Measurements from ENCODE around the gene DNAH2. TPM values are rescaled to one million over a fixed set of nuclear protein-coding genes. Genes with fewer than 3 reads are reported as not detected.

The DNAH2 gene
- polyA plus RNA-seq, 1 donor, result 0.52 TPM

DNA sequence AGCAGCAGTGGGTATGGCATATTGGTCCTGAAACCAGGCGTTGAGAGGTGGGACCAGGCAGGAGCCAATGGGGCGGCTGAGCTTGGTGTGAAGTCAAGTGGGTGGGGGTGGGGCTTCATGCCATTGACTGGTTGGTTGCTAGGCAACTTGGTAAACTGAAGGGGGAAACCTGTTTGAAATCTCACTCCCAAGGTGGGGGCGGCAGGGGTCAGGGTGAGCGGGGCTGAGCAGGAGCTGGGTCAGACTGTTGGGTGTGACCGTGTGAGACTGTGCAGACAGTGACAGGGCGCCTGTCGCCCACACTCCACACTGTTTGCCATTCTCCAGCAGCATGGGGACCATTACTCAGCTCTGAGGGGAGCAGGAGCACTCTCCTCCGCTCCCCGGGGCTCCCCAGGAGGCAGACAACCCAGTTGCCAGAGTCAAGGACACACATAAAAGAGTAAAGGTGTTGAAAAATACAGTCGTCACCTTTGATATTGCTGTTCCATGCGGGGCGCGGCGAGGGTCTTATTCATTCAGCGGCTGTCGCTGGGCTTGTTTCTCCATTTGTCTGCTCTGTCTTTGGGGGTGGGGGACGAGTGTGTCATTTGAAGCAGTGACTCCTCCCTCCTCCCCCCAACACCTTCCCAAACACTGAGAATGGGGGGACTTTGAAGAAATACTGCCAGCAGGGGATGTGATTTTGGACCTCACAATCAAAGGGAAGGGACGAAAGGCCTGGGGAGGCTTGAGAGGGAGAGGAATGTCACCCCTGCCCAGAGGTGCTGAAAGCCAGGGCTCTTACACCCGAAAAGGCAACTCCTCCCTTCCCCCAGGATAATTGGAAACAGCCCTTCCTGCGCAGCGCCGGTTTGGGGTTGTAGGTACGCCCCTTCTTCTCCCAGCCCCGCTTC lies 13.7 kb upstream of the DNAH2 start:
- DNase-seq, result peak; percentile 89

DNA sequence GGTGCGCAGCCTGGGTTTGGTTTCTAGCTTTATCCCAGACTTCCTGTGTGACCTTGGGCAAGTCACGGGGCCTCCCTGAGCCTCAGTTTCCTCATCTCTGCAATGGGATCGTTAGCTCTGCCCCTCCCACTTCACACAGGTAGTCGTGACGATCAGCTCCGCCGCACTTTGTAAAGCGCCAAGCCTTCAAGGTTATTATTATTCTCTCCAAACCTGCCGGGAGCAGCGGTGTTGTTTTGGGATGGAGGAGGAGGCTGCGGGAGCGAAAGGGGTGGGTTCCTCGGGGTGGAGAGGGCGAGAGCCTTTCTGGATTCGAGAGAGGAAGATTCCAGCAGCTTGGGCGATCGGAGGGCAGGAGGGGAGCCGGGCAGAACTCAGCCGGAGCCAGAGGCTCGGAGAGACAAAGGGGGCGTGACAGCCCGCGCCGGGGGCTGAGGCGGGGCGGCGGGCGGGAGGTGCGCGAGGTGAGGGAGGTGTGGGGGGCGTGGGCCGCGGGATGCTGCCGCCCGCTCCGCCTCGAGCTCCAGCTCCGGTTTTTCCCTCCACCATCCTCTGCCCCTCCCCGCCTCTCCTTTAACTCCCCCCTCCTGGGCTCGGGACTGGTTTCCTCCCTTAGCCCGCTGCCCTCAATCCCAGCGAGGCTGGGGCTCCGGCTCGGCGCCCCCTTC lies 12.8 kb upstream of the DNAH2 start, which contains the start of gene EFNB3:
EFNB3 (plus strand) TSS at position 602 of the 668 bp plus-strand sequence. CDS start 397 bp downstream, outside the sequence.
- DNase-seq, result peak; percentile 70

DNA sequence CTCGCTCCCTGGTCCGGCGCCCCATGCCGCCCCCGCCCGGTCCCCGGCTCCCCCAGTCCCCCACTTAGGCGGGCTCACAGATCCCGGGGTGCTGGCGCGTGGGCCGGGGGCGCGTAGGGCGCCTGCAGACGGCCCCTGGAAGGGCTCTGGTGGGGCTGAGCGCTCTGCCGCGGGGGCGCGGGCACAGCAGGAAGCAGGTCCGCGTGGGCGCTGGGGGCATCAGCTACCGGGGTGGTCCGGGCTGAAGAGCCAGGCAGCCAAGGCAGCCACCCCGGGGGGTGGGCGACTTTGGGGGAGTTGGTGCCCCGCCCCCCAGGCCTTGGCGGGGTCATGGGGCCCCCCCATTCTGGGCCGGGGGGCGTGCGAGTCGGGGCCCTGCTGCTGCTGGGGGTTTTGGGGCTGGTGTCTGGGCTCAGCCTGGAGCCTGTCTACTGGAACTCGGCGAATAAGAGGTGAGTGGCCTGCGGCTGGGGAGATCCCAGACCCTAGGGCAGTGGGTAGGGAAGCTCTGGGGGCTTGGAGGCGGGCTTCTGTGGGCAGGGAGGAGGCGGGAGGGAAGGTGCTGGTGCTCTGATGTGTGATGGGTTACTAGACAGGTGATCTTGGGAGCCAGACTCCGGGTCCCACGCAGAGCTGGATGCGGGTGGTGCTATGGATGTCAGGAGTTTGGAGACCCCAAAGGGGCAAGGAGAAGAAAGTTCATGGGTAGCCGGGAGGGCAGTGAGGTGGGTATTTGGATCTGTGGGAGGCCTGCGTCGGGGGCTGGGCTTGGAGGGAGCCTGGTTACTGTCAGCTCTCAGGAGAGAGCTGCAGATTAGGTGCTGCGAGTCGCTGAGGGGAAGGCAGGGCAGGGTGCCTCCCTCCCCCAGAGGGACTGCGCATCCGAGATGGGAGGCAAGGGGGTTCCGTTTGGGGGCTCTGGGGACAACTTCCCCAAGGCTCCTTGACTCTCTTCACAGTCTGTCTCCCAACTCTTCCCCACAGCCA lies 12.0 kb upstream of the DNAH2 start:
- peak; percentile 18 for DNase-seq

DNA sequence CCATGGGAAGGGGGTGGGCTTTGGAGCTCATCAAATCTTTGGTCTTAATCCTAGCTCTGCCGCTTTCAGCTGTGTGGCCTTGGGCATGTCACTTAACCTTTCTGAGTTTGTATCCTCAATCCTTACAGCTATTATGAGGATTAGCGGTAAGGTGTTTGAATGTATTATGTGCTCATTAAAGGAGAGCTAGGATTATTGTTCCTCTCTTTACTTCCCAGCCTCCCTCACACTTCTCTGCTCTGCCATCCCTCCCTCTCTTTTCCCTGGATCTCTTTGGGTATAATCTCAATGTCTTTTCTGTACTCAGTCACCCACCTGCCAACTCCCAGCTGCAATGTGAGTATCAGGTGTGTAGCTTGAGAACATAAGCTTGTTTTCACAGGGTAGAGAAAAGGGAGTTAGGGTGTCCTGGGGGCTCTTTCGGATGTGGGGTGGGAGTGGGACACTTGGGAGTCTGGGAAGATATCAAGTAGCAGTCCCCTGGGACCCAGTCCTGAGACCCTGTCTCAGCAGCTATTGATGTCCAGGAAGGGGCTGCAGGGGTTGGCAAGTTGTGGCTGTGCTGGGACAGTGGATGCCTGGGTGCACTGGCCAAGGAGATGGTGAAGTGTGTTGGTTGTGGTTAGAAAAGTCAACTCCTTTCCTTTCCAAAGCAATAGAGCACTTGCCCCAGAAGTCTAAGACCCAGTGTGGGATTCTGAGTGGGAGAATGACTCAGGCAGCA lies 10.8 kb upstream of the DNAH2 start:
- DNase-seq, result no peak

DNA sequence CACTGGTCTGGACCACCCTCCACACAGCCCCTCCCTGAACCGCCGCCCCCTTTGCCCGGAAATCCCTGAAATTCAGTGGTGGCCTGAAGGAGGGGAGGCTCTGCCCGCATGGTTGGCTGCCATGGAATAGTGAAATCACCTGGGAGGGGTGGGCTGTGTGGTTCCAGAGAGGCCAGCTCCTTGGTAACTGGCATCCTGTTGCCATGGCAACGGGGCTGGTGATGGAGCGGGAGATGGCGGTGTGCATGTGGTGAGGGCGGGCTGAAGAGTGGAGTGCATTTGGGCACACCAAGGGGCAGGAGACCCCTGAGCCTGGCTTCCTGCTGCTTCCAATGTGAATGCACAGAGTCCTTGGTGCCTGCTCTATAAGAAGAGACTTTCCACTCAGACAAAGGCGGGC lies 10.1 kb upstream of the DNAH2 start:
- no peak for DNase-seq

DNA sequence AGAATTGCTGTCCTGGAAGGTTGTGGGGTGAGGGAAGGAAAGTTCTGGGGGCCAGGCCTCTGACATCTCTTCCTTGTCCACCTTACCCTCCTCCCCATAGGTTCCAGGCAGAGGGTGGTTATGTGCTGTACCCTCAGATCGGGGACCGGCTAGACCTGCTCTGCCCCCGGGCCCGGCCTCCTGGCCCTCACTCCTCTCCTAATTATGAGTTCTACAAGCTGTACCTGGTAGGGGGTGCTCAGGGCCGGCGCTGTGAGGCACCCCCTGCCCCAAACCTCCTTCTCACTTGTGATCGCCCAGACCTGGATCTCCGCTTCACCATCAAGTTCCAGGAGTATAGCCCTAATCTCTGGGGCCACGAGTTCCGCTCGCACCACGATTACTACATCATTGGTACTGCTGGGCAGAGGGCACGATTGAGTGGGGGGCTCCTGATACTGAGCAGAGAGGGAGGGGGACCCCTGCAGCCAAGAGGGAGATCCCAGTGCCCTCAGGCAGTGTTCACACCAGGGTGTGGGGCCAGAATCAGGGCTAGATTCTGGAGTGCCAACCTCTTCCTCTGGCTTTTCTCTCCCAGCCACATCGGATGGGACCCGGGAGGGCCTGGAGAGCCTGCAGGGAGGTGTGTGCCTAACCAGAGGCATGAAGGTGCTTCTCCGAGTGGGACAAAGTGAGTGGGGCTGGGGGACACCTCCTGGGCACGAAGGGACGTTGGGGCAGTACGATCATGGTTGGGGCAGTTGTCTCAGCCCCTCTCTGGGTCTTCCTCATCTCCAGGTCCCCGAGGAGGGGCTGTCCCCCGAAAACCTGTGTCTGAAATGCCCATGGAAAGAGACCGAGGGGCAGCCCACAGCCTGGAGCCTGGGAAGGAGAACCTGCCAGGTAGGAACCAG lies 9.4 kb upstream of the DNAH2 start:
- DNase-seq, result no peak

DNA sequence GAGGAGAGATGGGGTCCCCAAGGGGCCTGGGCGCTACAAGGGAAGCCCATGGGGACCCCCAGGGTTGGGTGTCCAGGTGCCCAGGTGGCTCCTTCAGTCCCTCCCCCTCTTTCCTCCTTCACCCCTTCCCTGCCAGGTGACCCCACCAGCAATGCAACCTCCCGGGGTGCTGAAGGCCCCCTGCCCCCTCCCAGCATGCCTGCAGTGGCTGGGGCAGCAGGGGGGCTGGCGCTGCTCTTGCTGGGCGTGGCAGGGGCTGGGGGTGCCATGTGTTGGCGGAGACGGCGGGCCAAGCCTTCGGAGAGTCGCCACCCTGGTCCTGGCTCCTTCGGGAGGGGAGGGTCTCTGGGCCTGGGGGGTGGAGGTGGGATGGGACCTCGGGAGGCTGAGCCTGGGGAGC lies 8.5 kb upstream of the DNAH2 start:
- DNase-seq, result no peak

DNA sequence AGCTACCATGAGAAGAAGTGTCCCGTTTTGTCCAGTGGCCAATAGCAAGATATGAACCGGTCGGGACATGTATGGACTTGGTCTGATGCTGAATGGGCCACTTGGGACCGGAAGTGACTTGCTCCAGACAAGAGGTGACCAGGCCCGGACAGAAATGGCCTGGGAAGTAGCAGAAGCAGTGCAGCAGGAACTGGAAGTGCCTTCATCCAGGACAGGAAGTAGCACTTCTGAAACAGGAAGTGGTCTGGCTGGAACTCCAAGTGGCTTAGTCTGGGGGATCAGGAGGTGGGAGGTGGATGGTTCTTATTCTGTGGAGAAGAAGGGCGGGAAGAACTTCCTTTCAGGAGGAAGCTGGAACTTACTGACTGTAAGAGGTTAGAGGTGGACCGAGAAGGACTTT lies 7.2 kb upstream of the DNAH2 start:
- DNase-seq, result no peak

DNA sequence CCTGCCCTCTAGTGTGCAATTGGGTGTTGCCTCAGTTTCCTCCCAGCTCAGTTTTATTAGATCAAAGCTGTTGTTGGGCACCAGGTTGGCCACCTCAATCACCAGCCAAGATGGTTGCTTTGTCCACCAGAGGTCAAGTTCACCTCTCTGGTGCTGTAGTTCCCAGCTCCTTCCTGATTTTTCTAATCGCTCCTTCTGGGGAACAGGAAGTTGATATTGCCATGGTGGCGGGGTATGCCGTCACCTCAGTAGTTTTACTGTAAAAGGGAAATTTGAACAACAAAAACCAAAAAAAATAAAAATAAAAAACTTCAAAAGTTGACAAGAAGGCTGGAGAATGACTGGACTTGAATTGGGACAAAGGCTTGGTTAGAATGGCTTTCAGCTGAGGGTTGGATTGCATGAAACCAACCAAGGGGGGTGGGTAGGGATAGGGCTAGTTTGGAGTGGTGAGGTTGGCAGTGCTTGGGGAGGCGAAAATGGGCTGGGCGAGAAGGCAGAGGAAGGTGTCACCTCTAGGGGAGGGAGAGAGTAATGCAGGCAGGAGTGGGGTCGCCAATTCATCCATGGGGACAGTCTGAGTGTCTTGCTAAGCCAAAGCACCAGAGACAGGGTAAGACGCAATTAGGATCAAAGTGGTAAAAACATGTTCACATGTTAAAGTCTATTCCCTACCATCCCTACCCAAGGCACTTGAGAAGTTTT lies 6.3 kb upstream of the DNAH2 start:
- DNase-seq, result no peak

DNA sequence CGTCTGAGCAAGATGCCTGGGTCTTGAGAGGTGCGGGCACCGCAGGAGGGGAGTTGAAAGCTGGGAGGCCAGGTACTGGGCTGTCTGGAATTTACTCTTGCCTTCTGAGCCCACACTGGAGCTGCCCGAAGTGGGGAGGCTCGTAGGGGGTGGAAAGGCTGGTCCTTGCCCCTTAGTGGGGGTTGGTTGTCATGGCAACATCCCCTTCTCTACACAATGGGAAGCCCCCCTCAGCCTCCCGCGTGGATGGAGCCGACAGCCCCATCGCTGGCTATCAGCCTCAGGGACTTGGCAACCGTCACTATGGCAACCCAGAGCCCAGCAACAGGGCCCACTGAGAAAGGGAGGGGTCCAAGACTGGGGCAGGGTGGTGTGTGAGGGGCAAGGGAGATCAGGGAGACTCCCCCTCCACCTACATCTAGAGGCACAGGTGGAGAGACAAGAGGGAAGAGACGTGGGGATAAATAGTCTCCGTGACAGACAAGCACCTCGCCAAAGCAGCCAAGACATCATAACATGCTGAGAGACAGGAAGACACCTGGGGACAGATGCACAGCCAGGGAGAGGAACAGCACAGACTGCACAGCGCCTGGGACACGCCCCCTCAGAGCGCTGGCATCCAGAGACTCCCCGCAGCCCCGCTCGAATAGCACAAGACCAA lies 5.3 kb upstream of the DNAH2 start:
- no peak for DNase-seq

DNA sequence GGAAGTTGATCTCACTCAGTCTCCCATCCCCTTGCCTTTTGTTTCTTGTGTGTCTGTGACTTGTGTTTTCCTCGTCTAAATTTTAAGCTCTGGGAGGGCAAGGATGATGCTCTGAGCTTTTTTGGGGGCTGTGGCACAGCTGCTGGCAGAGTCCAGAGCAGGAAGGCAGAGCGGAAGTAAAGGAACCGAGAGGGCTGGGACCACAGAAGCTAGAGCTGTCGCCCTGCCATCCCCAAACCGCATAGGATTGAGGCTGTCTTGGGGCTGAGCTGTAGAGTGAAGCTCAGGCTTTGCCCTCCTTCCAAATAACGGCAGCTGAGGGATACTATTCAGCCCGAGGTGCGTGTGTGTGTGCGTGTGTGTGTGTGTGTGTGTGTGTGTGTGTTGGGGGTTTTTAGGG lies 3.8 kb upstream of the DNAH2 start:
- no peak for DNase-seq

DNA sequence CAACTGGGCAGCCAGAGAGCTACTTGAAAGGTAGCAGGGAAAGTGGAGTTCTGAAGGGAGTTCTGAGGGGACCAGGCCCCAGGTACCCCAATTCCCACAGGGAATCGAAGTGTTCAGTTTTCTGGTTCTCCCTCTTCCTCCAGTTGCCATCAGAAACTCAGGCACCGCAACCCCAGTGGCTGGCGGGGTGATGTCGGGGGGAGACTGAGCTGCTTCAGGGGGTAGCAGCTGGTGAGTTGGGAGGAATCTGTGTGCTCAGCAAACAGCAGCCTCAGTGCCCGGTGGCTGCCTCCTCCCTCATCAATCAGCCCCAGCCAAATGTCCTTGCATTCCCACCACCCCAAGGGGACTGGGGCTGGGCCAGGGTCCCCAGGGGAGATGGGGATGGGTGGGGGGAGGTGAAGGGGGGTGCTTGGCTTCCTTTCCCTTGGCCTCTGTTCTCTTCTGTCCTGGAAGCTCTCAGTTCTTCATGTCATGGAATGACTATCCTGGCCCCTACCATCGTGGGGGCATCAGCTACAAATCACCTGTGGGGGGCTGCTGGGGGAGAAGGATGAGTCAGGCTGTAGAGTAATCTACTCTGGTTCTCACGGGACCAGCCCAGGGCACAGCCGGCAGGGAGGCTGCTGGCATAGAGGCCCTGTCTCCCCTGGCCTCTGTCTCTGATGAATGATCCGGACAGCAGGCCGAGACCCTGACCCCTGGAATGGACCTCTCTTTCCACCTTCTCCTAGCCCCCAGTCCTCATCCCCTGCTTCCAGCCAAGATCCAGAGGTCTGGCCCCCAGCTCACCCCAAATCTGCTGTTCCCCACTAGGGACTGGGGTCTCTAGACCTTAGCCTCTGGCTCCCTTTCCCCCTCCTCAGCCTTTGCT lies 2.6 kb upstream of the DNAH2 start:
- DNase-seq, result no peak

DNA sequence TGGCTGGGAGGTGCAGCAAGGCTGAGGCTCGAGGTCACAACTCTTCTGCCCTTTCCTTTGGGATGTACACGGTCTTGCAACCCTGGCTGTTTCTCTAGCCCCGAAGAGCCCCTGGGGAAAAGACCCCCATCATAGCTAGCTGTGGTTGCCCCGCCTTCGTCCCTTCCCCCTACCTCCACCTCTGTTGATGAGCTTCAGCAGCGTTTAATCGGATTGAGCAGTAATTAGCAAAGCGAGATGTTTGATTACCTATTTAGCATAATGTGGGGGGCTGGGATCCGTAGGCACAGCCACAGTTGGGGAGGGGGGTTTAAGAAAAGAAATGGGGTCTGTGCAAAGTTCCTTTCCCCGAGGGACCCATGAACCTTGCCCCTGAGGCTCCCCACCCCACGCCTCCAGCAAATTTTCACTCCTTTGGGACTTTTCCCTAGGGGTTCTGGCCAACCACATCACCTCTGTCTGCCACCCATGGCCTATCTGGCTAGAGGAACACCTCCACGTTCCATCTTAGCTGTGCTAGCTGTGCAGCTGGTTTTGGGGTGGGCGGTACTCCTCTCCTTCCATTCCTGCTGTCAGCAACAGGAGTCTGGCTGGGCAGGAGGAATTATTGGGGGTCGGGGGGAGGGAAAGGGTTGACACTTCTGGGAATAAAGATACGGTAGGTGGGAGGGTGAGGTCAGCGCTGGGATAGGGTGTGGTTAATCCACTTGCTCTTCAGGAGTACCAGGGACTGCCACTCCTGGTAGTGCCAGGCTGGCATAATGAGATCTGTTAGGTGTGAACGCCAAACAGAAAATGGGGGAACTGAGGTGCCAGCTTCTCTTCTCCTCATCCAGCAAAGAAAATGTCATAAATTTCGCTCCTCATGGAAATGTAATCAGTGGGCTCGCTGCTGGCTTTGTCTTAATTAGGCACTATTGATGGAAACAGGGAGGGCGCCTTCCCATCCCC lies 1.3 kb upstream of the DNAH2 start:
- no peak for DNase-seq

DNA sequence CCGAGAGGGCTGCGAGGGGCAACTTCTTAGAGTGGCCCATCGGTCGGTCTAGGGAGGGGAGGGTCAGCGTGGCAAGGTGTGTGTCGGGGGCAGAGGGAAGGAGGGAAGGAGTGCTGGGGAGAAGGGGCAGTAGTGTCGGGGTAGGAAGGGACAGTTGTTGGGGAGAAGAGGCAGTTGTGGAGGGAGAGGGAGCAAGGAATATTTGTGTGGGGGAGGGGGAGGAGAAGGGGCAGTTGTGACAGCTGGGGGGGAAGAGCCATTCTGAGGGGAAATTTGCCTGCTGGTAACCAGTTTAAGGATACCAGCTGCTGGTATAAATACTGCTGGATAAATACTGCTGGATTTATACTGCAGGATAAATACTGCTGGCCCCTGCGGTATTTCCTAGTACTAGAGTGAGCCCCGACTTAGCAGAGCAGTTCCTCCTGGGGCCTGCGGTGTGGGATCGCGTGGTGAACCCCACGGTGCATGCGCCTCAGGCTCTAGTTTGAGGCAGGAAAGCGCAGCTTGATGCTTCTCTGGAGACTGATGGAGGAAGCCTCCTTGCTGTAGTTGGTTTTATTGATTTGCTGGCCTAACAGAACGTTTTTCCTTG lies 309 bp downstream of the DNAH2 start:
- peak; percentile 7 for DNase-seq

DNA sequence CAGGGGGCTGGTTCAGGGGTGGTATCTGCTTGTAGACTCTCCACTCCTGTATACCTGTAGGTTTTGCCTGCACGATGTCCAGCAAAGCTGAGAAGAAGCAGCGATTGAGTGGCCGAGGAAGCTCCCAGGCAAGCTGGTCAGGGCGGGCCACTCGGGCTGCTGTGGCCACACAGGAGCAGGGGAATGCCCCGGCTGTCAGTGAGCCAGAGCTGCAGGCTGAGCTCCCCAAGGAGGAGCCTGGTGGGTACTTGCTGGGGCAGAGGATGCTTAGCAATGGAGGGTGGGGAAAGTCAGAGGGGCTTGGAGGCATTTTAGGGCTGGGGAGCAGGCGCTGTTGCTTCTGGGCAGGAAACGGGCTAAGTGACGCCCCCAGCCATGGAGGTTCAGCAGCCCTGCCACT lies 2.1 kb downstream of the DNAH2 start:
- DNase-seq, result no peak

DNA sequence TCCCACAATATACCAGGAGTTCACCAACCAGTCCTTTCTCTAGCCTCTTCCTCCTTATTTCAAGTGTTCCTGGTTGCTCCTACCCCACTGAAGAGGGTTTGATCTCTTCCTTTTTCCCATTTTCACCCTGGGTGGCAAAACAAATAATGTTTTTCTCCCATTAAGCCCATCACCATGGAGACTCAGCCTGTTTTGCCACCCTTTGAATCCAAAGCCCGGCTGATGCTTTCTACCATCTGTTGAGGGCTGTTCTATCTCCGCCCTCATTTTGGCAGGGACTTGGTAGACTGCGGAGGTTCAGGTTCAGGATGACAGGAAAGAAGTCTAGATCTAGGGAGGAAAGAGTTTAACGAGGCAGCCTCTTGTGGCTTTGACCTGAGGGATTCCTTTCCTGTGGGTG lies 2.6 kb downstream of the DNAH2 start:
- no peak for DNase-seq

DNA sequence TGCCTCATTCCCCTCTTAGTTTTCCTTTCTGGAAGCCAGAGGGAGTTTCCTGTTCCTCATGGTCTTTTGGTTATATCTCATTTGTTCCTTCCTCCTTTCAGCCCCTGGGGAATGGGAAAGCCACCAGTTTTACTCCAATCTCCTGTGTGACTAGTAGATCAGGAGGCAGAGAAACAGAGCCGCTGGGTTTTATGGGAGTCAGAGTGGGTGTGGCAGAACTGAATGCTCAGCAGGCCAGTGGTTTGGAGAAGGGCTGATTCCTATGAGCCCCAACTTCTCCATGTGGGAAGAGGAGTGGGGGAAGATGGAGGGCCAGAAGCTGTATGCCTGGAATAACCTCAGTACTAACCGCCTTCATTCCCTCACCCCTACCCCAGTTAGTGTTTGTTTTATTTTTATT lies 4.1 kb downstream of the DNAH2 start:
- DNase-seq, result no peak
